GM19240 (cell line): ENCODE measurements around the gene PLCH1.

ENCODE experiments used
- DNase-seq: peaks from one replicate; pipeline ENCODE4 v3.0.0; 2011; ENCODE audit warnings: low spot score; ENCODE audit not compliant: insufficient read length

PLCH1 gene

GRCh38 chr3:155682426-155683343 lies 62.2 kb downstream of the PLCH1 start:
- no peak for DNase-seq

DNA sequence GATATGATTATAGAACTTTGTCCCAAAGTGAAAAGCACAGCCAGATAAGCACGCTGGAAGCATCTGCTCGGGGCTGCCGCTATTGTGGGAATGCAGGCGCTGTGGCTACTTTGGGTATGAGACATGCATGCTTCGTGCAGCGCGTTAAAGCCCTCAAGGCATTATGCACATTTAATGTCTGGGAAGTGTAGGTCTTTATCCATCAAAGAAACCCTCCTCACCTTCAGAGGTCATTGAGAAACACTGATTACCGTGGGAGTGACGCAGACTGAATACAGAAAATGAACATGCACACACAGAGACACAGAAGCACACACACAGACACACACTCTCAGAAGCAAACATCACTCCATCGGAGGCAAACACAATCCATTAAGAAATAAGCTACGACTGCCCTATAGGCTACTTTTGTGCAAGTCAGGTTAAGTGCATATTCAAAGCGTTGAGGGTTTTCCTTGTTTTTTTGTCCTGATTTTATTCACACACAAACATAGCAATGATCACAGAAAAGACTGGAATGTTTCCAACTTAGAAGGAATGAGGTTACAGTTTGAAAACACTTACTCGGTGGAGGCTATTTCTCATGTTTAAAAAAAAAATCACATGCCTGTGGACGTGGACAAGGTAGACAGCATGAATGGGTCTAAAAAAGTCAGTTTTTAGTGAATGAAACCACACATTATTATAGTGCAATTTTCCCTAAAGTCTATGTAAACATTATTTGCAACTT lies 68.5 kb downstream of the PLCH1 start:
- no peak for DNase-seq

DNA sequence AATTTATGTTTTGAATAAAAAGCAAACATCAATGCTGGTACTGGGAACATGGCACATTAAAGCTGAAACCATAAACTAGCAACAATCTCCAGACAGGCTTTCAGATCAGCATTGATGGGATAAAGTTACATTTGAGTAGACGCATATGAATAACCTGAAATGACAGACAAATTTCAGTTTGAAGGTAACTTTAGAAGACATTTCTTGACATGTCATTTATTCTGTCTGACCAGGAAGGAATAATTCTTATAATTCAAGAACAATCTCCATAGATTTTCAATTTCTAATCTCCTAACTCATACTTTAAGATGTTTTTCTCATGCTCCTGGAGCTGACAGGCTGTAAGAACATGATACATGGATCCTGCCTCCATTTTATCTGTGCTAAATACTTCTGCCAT lies 69.8 kb downstream of the PLCH1 start:
- no peak for DNase-seq

GRCh38 chr3:155673421-155673820 lies 71.5 kb downstream of the PLCH1 start:
- no peak for DNase-seq

DNA sequence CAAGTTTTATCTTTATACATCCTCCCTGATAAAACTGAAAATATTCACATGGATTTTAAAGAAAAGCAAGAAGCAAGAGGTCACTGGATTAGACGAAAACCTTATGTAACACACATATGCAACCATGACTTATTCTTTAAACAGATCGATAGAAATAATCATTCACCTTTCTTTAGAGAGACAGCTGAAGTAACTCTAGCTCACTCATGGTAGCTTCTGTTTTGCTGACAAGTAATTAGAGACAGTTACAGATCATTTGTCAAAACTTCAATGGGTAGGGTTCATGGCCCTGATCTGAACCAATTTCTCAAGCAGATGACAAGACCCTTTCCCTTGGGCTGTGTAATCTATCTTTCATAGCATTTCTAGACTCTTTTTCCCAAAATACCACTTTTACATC lies 74.5 kb downstream of the PLCH1 start:
- DNase-seq: no peak

DNA sequence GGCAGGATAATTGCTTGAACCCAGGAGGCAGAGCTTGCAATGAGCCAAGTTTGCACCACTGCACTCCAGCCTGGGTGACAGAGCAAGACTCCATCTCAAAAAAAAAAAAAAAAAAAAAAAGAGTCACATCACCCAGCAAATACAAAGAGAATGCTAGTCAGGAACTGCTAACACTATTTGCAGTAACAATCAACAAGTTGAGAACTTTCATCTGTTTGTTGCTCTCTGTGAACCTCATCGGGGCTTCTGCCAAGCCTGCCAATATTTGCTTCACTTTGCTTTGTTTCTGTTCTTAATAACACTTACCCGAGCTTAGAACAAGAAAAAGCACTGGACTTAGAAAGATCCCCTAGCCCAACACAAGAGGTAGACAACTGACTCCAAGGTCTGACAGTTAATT lies 76.9 kb downstream of the PLCH1 start:
- no peak for DNase-seq

- DNase-seq: no peak
These were observed 79.8 kb downstream of the PLCH1 start for GRCh38 chr3:155664925-155665695.

GRCh38 chr3:155663467-155664212 lies 81.2 kb downstream of the PLCH1 start:
- no peak for DNase-seq

- no peak for DNase-seq
These were observed 83.1 kb downstream of the PLCH1 start for GRCh38 chr3:155661760-155662159.

DNA sequence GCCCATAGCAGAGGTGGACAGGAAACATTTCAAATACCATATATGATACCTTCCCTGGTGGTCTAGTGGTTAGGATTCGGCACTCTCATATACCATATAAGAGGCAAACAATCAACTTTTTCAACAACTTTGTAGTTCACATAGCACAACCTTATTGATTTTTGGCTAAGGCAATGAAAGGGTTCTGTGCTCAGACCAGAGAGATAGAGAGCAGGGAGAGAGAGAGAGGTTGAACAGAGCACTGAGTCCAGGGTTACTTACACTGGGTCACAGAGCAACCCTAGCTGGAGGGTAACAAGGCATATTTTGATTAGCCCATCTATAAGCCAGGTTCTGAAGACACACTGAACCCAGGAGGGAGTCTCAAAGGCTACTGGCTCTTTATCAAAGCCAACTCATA lies 83.8 kb downstream of the PLCH1 start:
- no peak for DNase-seq

DNA sequence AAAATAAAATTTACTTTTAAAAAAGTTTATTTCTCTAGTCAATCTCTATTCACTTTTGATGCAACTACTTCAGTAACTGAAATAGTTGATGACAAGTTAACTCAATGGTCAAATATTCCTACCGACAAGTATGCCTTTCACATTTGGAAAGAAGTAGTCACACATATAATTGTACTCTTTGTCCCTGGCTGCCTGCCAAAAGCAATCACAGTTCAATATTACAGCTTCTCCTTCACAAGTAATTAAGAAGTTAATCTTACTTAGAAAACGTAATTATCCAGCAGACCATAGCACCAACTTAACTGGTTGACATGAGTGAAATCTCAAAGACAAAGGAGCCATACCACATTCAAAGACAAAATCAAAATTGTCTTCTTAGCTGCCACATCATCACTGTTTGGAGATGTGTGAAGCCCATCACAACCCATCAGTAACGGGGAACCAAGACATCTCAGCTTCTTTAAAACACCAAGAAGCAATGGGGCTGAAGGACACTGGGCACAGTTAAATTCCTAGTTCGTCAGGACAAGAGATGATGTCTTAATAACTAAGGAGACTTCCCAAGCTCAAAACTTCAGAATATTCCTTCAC lies 86.1 kb downstream of the PLCH1 start:
- no peak for DNase-seq

DNA sequence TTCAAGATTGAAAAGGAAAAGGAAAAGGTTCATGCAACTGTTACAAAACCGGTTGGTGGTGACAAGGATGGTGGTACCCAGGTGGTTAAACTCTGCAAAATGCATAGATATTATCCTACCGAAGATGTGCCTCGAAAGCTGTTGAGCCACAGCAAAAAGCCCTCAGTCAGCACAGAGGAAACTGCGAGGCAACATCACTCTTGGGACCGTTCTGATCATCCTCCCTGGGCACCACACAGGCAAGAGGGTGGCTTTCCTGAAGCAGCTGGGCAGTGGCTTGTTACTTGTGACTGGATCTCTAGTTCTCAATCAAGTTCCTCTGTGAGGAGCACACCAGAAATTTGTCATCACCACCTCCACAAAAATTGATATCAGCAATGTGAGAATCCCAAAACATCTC lies 86.9 kb downstream of the PLCH1 start:
- no peak for DNase-seq

- DNase-seq: no peak
These were observed 87.7 kb downstream of the PLCH1 start for GRCh38 chr3:155657161-155657560.

DNA sequence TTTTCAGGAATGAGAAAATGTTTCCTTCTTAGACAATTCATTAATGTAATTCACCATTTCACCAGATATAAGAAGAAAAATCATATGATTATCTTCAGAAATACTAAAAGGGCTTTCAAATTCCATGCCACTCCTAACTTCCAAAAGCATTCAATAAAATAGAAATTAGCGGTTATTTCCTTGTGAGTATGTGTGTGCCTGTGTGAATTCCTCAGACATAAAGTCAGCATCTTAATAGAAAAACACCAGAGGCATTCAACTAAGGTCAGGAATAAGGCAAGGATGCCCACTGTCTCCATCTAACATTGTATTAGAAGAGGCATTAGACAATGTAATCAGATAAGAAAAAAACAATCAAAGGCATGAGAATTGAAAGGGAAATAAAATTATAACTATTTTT lies 88.4 kb downstream of the PLCH1 start:
- no peak for DNase-seq

GRCh38 chr3:155651489-155652218 lies 93.2 kb downstream of the PLCH1 start:
- no peak for DNase-seq

DNA sequence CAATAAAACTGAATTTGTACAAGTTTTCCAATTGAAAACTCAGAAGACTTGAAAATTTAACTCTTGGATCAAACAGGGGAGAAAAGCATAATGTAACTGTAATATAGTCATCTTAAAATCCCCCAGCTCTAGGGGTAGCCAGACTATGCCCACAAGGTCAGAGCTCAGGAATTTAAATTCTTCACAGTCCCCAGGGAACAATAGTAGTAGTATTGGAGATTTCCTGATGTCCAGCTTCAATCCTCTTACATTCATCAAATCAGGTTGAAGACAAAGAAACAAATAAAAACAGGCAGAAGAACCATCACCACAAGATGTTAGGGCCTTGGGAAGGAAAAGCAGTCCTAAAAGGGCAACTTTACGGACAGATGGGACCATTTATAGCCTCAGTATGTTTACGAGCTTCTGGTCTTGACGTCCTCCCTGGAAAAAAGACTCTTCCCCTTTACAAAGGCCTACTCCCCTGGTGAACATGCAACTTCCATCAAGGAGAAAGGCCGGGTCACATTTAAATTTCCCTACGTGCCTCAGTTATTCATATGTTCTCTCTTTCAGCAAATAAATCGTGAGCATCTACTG lies 96.8 kb downstream of the PLCH1 start:
- no peak for DNase-seq

- no peak for DNase-seq
These were observed 97.7 kb downstream of the PLCH1 start for GRCh38 chr3:155647206-155647605.

GRCh38 chr3:155646669-155647068 lies 98.2 kb downstream of the PLCH1 start:
- DNase-seq: no peak

DNA sequence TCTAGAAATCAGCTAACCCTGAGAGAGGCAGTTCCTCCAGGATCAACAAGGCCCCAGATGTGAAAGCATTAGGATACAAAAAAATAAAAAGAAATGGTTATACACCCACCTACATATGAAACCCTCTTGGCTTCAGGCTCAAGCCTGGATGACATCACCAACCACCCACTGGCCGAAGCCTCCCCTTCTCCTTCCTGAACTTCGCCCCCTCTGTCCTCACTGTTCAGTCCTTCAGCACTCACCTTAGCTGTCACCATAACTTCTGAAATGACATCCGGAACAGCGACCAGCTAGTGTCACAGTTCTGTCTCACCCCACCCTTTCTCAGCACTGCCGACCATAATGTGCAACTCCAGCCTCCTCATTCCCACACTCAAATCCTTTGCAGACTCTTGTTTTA lies 98.7 kb downstream of the PLCH1 start:
- no peak for DNase-seq
